HepG2 (cell line): ENCODE data around the gene ANKRD27. TPM values are rescaled to one million over a fixed set of nuclear protein-coding genes. Genes with fewer than 3 reads are reported as not detected.

ENCODE experiments used
- ATF4 ChIP-seq, 2 experiments: fragments of 450-650 bp in 1 of 2; sonication (generic) in 1 of 2; formaldehyde crosslinking; IDR thresholded peaks; 2 replicates each; pipeline versions ENCODE4 v1.5.0 to v1.8.0; 2020 to 2022; ENCODE audit warnings: mild to moderate bottlenecking in 1 of 2, missing genetic modification reagents in 1 of 2
- BHLHE40 ChIP-seq: IDR thresholded peaks from 2 replicates; pipeline ENCODE4 v1.6.1; 2011; ENCODE audit warnings: low read length, improper control_type of control experiment
- IKZF4 ChIP-seq: sonication (generic); formaldehyde crosslinking; IDR thresholded peaks from 2 replicates; pipeline ENCODE4 v1.5.1; 2020; ENCODE audit warnings: borderline replicate concordance, mild to moderate bottlenecking, low read depth, missing genetic modification reagents; ENCODE audit errors: not compliant biosample characterization
- MLXIP ChIP-seq: sonication (generic); formaldehyde crosslinking; IDR thresholded peaks from 2 replicates; pipeline ENCODE4 v1.9.0; 2021; ENCODE audit warnings: missing genetic modification reagents, borderline replicate concordance
- NFIC ChIP-seq: IDR thresholded peaks from 2 replicates; pipeline ENCODE4 v1.6.1; 2012; ENCODE audit warnings: mild to moderate bottlenecking, low read length, inconsistent platforms
- NRL ChIP-seq: sonication (generic); formaldehyde crosslinking; IDR thresholded peaks from 2 replicates; pipeline ENCODE4 v1.5.0; 2020; ENCODE audit warnings: missing genetic modification reagents, mild to moderate bottlenecking, moderate library complexity, borderline replicate concordance
- RXRB ChIP-seq: IDR thresholded peaks from 2 replicates; pipeline ENCODE4 v1.6.1; 2016; ENCODE audit warnings: borderline replicate concordance, missing genetic modification reagents, missing compliant biosample characterization
- TFAP4 ChIP-seq: sonication (generic); IDR thresholded peaks from 2 replicates; pipeline ENCODE4 v1.6.1; 2016; ENCODE audit warnings: low read depth, borderline replicate concordance
- THRA ChIP-seq: sonication (generic); formaldehyde crosslinking; IDR thresholded peaks from 2 replicates; pipeline ENCODE4 v1.4.0; 2020; ENCODE audit warnings: missing genetic modification reagents, borderline replicate concordance
- ZNF33B ChIP-seq: sonication (generic); formaldehyde crosslinking; IDR thresholded peaks from 2 replicates; pipeline ENCODE4 v1.5.1; 2020; ENCODE audit warnings: mild to moderate bottlenecking, missing genetic modification reagents
- ZNF512B ChIP-seq: sonication (generic); formaldehyde crosslinking; IDR thresholded peaks from 2 replicates; pipeline ENCODE4 v1.5.1; 2020; ENCODE audit warnings: missing genetic modification reagents, mild to moderate bottlenecking, borderline replicate concordance
- ZNF574 ChIP-seq: sonication (generic); formaldehyde crosslinking; IDR thresholded peaks from 2 replicates; pipeline ENCODE4 v1.4.0; 2020; ENCODE audit warnings: missing genetic modification reagents
- ZSCAN25 ChIP-seq: sonication (generic); formaldehyde crosslinking; IDR thresholded peaks from 2 replicates; pipeline ENCODE4 v1.8.0; 2022; ENCODE audit warnings: mild to moderate bottlenecking, missing genetic modification reagents
- ZZZ3 ChIP-seq: sonication (generic); formaldehyde crosslinking; IDR thresholded peaks from 2 replicates; pipeline ENCODE4 v1.4.0; 2020; ENCODE audit warnings: missing genetic modification reagents, mild to moderate bottlenecking, borderline replicate concordance
- polyA plus RNA-seq, 8 experiments: library from polyadenylated mRNA; depleted of rRNA in 3 of 8; stranded (reverse) in 7 of 8; unstranded in 1 of 8; fragments of >200 nt; fragmentation: Illumina TruSeq in 4 of 8; extraction: Trizol in 4 of 8; gene quantifications; 2 replicates each; pipeline versions ENCODE4 v1.2.1 to v1.2.3, GENCODE V29; 2011 to 2016; ENCODE audit warnings: low read depth in 4 of 8, missing spikeins in 1 of 8, mixed read lengths in 1 of 8; ENCODE audit not compliant: insufficient read depth in 1 of 8
- total RNA-seq, 5 experiments: library from RNA; depleted of rRNA; stranded (reverse); fragments of >200 nt; fragmentation: Illumina TruSeq; extraction: Trizol; gene quantifications; 2 replicates each; pipeline ENCODE4 v1.2.3, GENCODE V29; 2016; ENCODE audit warnings: low read depth in 1 of 5

Gene ANKRD27
- total and polyA plus RNA-seq, 2 of the 13 experiments (the other 11 are each of a cell fraction or from before 2014, with no cell fraction given), result 22.2 to 23.7 TPM

- TF ChIP-seq MLXIP (CRISPR knock-in tag) (no peak), ZSCAN25 (CRISPR knock-in tag) (no peak; the same call in 1 of the 2 replicates), NFIC (no peak), BHLHE40 (peak; percentile 85), ATF4 (CRISPR knock-in tag; IDR thresholded peaks at IDR 0.05) (no peak), TFAP4 (peak; percentile 55; the same call in 1 of the 2 replicates), ZNF33B (CRISPR knock-in tag) (0 out of 2 replicates have a peak, but pooled peaks have one; percentile 33), NRL (CRISPR knock-in tag) (peak; percentile 5; the same call in 1 of the 2 replicates), ZZZ3 (CRISPR knock-in tag) (no peak), IKZF4 (no peak), THRA (CRISPR knock-in tag) (no peak), ZNF512B (CRISPR knock-in tag) (no peak), RXRB (CRISPR knock-in tag) (no peak), ZNF574 (no peak)
Observed at GRCh38 chr19:32674931-32675719, at the start of gene ANKRD27 (continued).
